Mesenchymal stem cell (in vitro differentiated cells and primary cell): ENCODE data around the gene GRAMD4.

ENCODE experiments used
- DNase-seq: peaks from one replicate; pipeline ENCODE4 v3.0.0-alpha.2; 2013
- H2AFZ ChIP-seq: one replicate; pipeline ENCODE4 v1.6.1; 2013; ENCODE audit warnings: low read depth, mild to moderate bottlenecking, control low read depth, inconsistent platforms, low read length, moderate library complexity
- H2AK5ac ChIP-seq: 2 replicates; pipeline ENCODE4 v1.6.1; 2013; ENCODE audit warnings: low read length, moderate library complexity, mild to moderate bottlenecking, inconsistent platforms; ENCODE audit not compliant: severe bottlenecking
- H2BK120ac ChIP-seq: one replicate; pipeline ENCODE4 v1.6.1; 2013; ENCODE audit warnings: low read depth, mild to moderate bottlenecking, inconsistent platforms, low read length, moderate library complexity
- H2BK12ac ChIP-seq, 2 experiments: one replicate each; pipeline ENCODE4 v1.6.1; 2013; ENCODE audit warnings: inconsistent platforms in 2 of 2, low read length in 2 of 2, mild to moderate bottlenecking in 2 of 2, moderate library complexity in 2 of 2, control low read depth in 1 of 2
- H2BK15ac ChIP-seq: one replicate; pipeline ENCODE4 v1.6.1; 2013; ENCODE audit warnings: mild to moderate bottlenecking, low read depth, inconsistent platforms; ENCODE audit not compliant: poor library complexity, severe bottlenecking
- H2BK5ac ChIP-seq: 2 replicates; pipeline ENCODE4 v1.6.1; 2013; ENCODE audit warnings: low read depth, mild to moderate bottlenecking, low read length, control low read depth, inconsistent platforms; ENCODE audit not compliant: poor library complexity, severe bottlenecking
- H3K14ac ChIP-seq, 2 experiments: one replicate each; pipeline ENCODE4 v1.6.1; 2013; ENCODE audit warnings: inconsistent platforms in 2 of 2, low read length in 2 of 2, control low read depth in 1 of 2, mild to moderate bottlenecking in 1 of 2, moderate library complexity in 1 of 2
- H3K18ac ChIP-seq, 2 experiments: one replicate each; pipeline ENCODE4 v1.6.1; 2013; ENCODE audit warnings: inconsistent platforms in 2 of 2, low read length in 2 of 2, control low read depth in 1 of 2, low read depth in 1 of 2, mild to moderate bottlenecking in 1 of 2
- H3K23ac ChIP-seq, 2 experiments: one replicate each; pipeline ENCODE4 v1.6.1; 2013; ENCODE audit warnings: inconsistent platforms in 2 of 2, low read length in 2 of 2, mild to moderate bottlenecking in 2 of 2, moderate library complexity in 2 of 2, control low read depth in 1 of 2
- H3K27ac ChIP-seq: 2 replicates; pipeline ENCODE4 v1.5.1; 2013; ENCODE audit warnings: mild to moderate bottlenecking, moderate library complexity, low read length, control low read depth, inconsistent platforms; ENCODE audit not compliant: poor library complexity, severe bottlenecking
- H3K27me3 ChIP-seq, 2 experiments: 2 replicates each; pipeline versions ENCODE4 v1.6.1 to v1.7.0; 2013; ENCODE audit warnings: low read length in 2 of 2, mild to moderate bottlenecking in 2 of 2, moderate library complexity in 2 of 2, control low read depth in 1 of 2, inconsistent platforms in 1 of 2; ENCODE audit not compliant: control insufficient read depth in 1 of 2, insufficient read depth in 1 of 2
- H3K36me3 ChIP-seq, 2 experiments: 2 replicates each; pipeline versions ENCODE4 v1.6.1 to v1.7.0; 2013; ENCODE audit warnings: low read length in 2 of 2, control low read depth in 1 of 2, inconsistent platforms in 1 of 2, low read depth in 1 of 2, mild to moderate bottlenecking in 1 of 2; ENCODE audit not compliant: insufficient read depth in 2 of 2, control insufficient read depth in 1 of 2
- H3K4ac ChIP-seq, 2 experiments: one replicate each; pipeline ENCODE4 v1.6.1; 2013; ENCODE audit warnings: inconsistent platforms in 2 of 2, low read length in 2 of 2, mild to moderate bottlenecking in 2 of 2, moderate library complexity in 2 of 2, control low read depth in 1 of 2, low read depth in 1 of 2
- H3K4me1 ChIP-seq: 2 replicates; pipeline ENCODE4 v1.6.1; 2013; ENCODE audit warnings: low read depth, low read length, control low read depth; ENCODE audit not compliant: control insufficient read depth, insufficient read depth
- H3K4me2 ChIP-seq: 2 replicates; pipeline ENCODE4 v1.6.1; 2013; ENCODE audit warnings: low read length, mild to moderate bottlenecking, inconsistent platforms; ENCODE audit not compliant: poor library complexity, severe bottlenecking
- H3K4me3 ChIP-seq, 2 experiments: 2 replicates each; pipeline versions ENCODE4 v1.5.1 to v1.7.0; 2013; ENCODE audit warnings: low read length in 2 of 2, mild to moderate bottlenecking in 2 of 2, control low read depth in 1 of 2, low read depth in 1 of 2; ENCODE audit not compliant: insufficient read depth in 1 of 2
- H3K79me1 ChIP-seq: replicated peaks from 2 replicates; pipeline ENCODE4 v1.6.1; 2013; ENCODE audit warnings: mild to moderate bottlenecking, control low read depth, low read length, inconsistent platforms; ENCODE audit not compliant: poor library complexity, severe bottlenecking
- H3K9ac ChIP-seq: 2 replicates; pipeline ENCODE4 v1.7.0; 2013; ENCODE audit warnings: mild to moderate bottlenecking, low read length, moderate library complexity
- H3K9me3 ChIP-seq: 2 replicates; pipeline ENCODE4 v1.7.0; 2013; ENCODE audit warnings: mild to moderate bottlenecking, low read length; ENCODE audit not compliant: control insufficient read depth
- H4K8ac ChIP-seq: one replicate; pipeline ENCODE4 v1.6.1; 2013; ENCODE audit warnings: inconsistent platforms, mild to moderate bottlenecking, low read length, moderate library complexity
- H4K91ac ChIP-seq: one replicate; pipeline ENCODE4 v1.6.1; 2013; ENCODE audit warnings: mild to moderate bottlenecking, low read length, inconsistent platforms
- WGBS: methylation state at CpG from one replicate; pipeline ENCODE4 v1.1.7; 2013; ENCODE audit warnings: mixed read lengths; 5-methylcytosine and 5-hydroxymethylcytosine counted together

The GRAMD4 gene

DNA sequence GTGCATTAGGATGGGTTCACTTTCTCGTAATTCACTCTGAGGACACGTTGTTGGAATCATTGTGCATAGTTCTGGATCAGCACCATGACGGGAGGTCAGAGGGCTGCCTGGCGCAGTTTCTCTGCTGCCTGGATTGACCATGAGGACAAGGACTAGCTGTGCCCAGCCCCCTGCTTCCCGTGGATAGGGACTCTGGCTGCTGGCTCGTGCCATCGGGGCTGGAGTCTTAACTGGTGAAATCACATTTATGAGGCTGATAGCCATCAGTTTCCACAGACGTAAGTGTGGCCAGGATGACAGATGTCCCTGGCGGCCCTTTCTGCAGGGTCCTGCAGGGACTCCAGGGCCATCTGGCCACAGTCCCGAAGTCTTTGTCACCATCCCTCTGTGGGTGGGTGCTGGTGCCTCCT is 24.1 kb upstream of the GRAMD4 start:
- Histone ChIP-seq H3K4me1 (peaks cover 32% of the 10 kb centered on the region), H3K36me3 (peaks cover 0 to 4% of the 10 kb centered on the region in 2 experiments), H4K8ac (no peak overlapping the region), H2BK15ac (peak overlapping the region; percentile 13), H3K4me3 (no peak overlapping the region), H3K4ac (no peak overlapping the region), H2AFZ (no peak overlapping the region), H2AK5ac (no peak overlapping the region), H3K79me1 (peaks cover 29% of the 10 kb centered on the region), H3K9me3 (no peaks in the 10 kb centered on the region), H2BK120ac (no peak overlapping the region), H3K9ac (peak overlapping the region; percentile 12), H3K23ac (no peak overlapping the region), H3K27ac (no peak overlapping the region), H3K4me2 (no peak overlapping the region), H4K91ac (no peak overlapping the region), H3K27me3 (no peaks in the 10 kb centered on the region), H3K14ac (no peak overlapping the region), H2BK5ac (no peak overlapping the region), H3K18ac (no peak overlapping the region), H2BK12ac (no peak overlapping the region)
- WGBS = 64% methylated on average over 10 of the region's 10 CpGs
- DNase-seq = peak; percentile 5

GRCh38 chr22:46596819-46597218 is 23.4 kb upstream of the GRAMD4 start:
- Histone ChIP-seq H3K23ac (no peak overlapping the region), H3K9ac (no peak overlapping the region), H2BK15ac (no peak overlapping the region), H3K4me1 (peaks cover 26% of the 10 kb centered on the region), H3K9me3 (no peaks in the 10 kb centered on the region), H2BK12ac (no peak overlapping the region), H2BK120ac (no peak overlapping the region), H3K4me2 (no peak overlapping the region), H3K4ac (no peak overlapping the region), H4K91ac (no peak overlapping the region), H2AFZ (no peak overlapping the region), H4K8ac (no peak overlapping the region), H2BK5ac (no peak overlapping the region), H3K4me3 (no peak overlapping the region), H3K27me3 (no peaks in the 10 kb centered on the region), H3K14ac (no peak overlapping the region), H3K79me1 (peaks cover 32% of the 10 kb centered on the region), H3K18ac (no peak overlapping the region), H3K36me3 (peaks cover 0 to 4% of the 10 kb centered on the region in 2 experiments), H2AK5ac (peak overlapping the region; percentile 74), H3K27ac (no peak overlapping the region)
- DNase-seq = no peak
- WGBS = 69% methylated on average over 7 of the region's 7 CpGs

DNA sequence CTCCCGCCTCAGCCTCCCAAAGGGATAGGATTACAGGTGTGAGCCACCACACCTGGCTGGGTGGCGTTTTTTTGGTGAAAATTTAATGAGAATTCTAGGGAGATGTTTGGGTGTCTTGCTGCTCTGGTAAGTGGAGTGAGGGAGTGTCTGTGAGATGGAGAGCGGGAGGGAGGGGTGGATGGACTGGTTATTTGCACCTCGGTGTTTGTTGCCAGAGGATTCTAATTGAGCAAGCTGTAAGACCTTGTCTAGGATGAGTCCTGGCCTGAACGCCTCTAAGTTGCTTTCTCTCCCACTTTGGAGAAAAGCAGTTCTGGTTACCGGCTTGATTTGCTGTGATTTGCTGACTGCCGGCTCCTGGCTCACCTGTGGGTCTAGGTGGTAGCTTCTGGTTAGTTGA is 22.0 kb upstream of the GRAMD4 start:
- Histone ChIP-seq H3K4me3 (no peak overlapping the region), H3K27me3 (no peaks in the 10 kb centered on the region), H4K8ac (no peak overlapping the region), H3K27ac (no peak overlapping the region), H3K9me3 (no peaks in the 10 kb centered on the region), H2BK15ac (no peak overlapping the region), H3K79me1 (peaks cover 37% of the 10 kb centered on the region), H3K4ac (no peak overlapping the region), H3K4me1 (peaks cover 20% of the 10 kb centered on the region), H3K18ac (no peak overlapping the region), H3K9ac (no peak overlapping the region), H3K36me3 (peaks cover 0 to 4% of the 10 kb centered on the region in 2 experiments), H2BK120ac (no peak overlapping the region), H4K91ac (no peak overlapping the region), H2BK5ac (no peak overlapping the region), H3K4me2 (no peak overlapping the region), H2AFZ (no peak overlapping the region), H3K23ac (no peak overlapping the region), H2BK12ac (no peak overlapping the region), H2AK5ac (no peak overlapping the region), H3K14ac (no peak overlapping the region)
- DNase-seq = no peak
- 93% methylated on average over 7 of the region's 7 CpGs for WGBS

DNA sequence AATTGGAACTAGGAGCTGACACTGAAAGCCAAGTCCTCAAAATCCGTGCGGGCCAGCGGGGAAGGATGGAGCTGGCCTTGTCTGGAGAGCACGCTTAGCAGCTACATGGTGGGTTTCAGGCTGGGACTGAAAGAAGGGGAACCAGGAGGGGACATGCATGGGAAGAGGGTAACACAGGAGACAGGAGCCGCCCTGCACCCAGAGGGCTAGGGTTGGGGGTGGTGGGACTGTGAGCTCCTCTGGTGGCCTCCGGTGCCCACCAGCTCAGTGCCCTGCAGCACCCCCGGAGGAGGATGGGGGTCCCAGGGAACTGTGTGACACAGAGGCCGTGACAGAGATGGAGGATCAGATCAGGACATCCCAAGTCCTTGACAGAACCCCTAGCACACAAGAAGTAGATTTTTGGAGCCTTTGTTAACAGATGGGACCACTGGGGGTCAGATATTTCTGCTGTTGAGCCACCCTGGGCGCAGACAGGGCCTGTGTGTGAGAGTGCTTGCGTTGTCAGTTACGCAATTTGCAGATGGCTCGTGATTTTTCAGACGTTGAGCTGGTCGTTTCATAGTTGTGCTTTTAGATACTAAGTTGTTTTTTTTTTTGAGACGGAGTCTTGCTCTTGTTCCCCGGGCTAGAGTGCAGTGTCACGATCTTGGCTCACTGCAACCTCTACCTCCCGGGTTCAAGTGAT is 21.3 kb upstream of the GRAMD4 start:
- H3K4me2 ChIP-seq = no peak overlapping the region
- WGBS = 83% methylated on average over 18 of the region's 18 CpGs
- H3K27me3 ChIP-seq = no peaks in the 10 kb centered on the region
- H3K4ac ChIP-seq = no peak overlapping the region
- H4K8ac ChIP-seq = no peak overlapping the region
- peaks cover 37% of the 10 kb centered on the region for H3K79me1 ChIP-seq
- H3K4me3 ChIP-seq = no peak overlapping the region
- peak overlapping the region; percentile 53 for H3K9ac ChIP-seq
- no peak overlapping the region for H4K91ac ChIP-seq
- H3K27ac ChIP-seq = no peak overlapping the region
- peak; percentile 26 for DNase-seq
- H2BK15ac ChIP-seq = no peak overlapping the region
- no peaks in the 10 kb centered on the region for H3K9me3 ChIP-seq
- no peak overlapping the region for H2AK5ac ChIP-seq
- H3K36me3 ChIP-seq = peaks cover 0 to 4% of the 10 kb centered on the region in 2 experiments
- no peak overlapping the region for H2BK120ac ChIP-seq
- no peak overlapping the region for H3K18ac ChIP-seq
- no peak overlapping the region for H2BK12ac ChIP-seq
- no peak overlapping the region for H2AFZ ChIP-seq
- no peak overlapping the region for H2BK5ac ChIP-seq
- no peak overlapping the region for H3K23ac ChIP-seq
- peaks cover 17% of the 10 kb centered on the region for H3K4me1 ChIP-seq
- H3K14ac ChIP-seq = no peak overlapping the region
